Measurements from ENCODE around the gene DGKB.

DGKB gene

GRCh38 chr7:14177876-14178275 lies 724.7 kb downstream of the DGKB start:
- no peak for DNase-seq (ENCODE audit: extremely low read depth in 1 of 2, low read depth in 1 of 2)

- DNase-seq (ENCODE audit: extremely low read depth in 1 of 2, low read depth in 1 of 2): no peak
Measured at GRCh38 chr7:14170872-14171271, 731.7 kb downstream of the DGKB start.

- no peak for DNase-seq (ENCODE audit: extremely low read depth in 1 of 2, low read depth in 1 of 2)
Measured at GRCh38 chr7:14158111-14158510, 744.4 kb downstream of the DGKB start.

GRCh38 chr7:14156436-14156835 lies 746.1 kb downstream of the DGKB start:
- no peak for DNase-seq (ENCODE audit: extremely low read depth in 1 of 2, low read depth in 1 of 2)

GRCh38 chr7:14148974-14149373 lies 753.6 kb downstream of the DGKB start:
- no peak for DNase-seq (ENCODE audit: extremely low read depth in 1 of 2, low read depth in 1 of 2)

GRCh38 chr7:14147532-14147931 lies 755.0 kb downstream of the DGKB start:
- no peak for DNase-seq (ENCODE audit: extremely low read depth in 1 of 2, low read depth in 1 of 2)

- no peak for DNase-seq (ENCODE audit: extremely low read depth in 1 of 2, low read depth in 1 of 2)
Measured at GRCh38 chr7:14144538-14144937, 758.0 kb downstream of the DGKB start.

- no peak for DNase-seq (ENCODE audit: extremely low read depth in 1 of 2, low read depth in 1 of 2)
Measured at GRCh38 chr7:14144109-14144508, 758.4 kb downstream of the DGKB start.

GRCh38 chr7:14137676-14138075 lies 764.9 kb downstream of the DGKB start:
- DNase-seq (ENCODE audit: extremely low read depth in 1 of 2, low read depth in 1 of 2): no peak

GRCh38 chr7:14133752-14134151 lies 768.8 kb downstream of the DGKB start:
- DNase-seq (ENCODE audit: extremely low read depth in 1 of 2, low read depth in 1 of 2): no peak

- DNase-seq (ENCODE audit: extremely low read depth in 1 of 2, low read depth in 1 of 2): no peak
Measured at GRCh38 chr7:14125998-14126397, 776.6 kb downstream of the DGKB start.

- DNase-seq (ENCODE audit: extremely low read depth in 1 of 2, low read depth in 1 of 2): no peak
Measured at GRCh38 chr7:14124716-14125115, 777.8 kb downstream of the DGKB start.

GRCh38 chr7:14123923-14124322 lies 778.6 kb downstream of the DGKB start:
- no peak for DNase-seq (ENCODE audit: extremely low read depth in 1 of 2, low read depth in 1 of 2)

- DNase-seq (ENCODE audit: extremely low read depth in 1 of 2, low read depth in 1 of 2): no peak
Measured at GRCh38 chr7:14115701-14116100, 786.9 kb downstream of the DGKB start.

GRCh38 chr7:14104861-14105260 lies 797.7 kb downstream of the DGKB start:
- no peak for DNase-seq (ENCODE audit: extremely low read depth in 1 of 2, low read depth in 1 of 2)

GRCh38 chr7:14096159-14096558 lies 806.4 kb downstream of the DGKB start:
- no peak for DNase-seq (ENCODE audit: extremely low read depth in 1 of 2, low read depth in 1 of 2)

GRCh38 chr7:14095233-14095950 lies 807.2 kb downstream of the DGKB start:
- no peak for DNase-seq (ENCODE audit: extremely low read depth in 1 of 2, low read depth in 1 of 2)

Data from stimulated activated CD8-positive, alpha-beta memory T cell treated with anti-CD3 and anti-CD28 coated beads, Interleukin-7, amount 100 ng/mL, for 48 hours (primary cell).